Calu3 (cell line): Measurements from ENCODE around the gene TMEM212. TPM values are rescaled to one million over a fixed set of nuclear protein-coding genes. Genes with fewer than 3 reads are reported as not detected.
"Not testable (repeated sequence)": the region's sequence is repeated elsewhere in the genome, so short reads cannot be mapped to it uniquely, and the experiment has no call there.

Source experiments
- BruUV-seq: library from RNA; stranded (reverse); fragments of 400-500 nt; replicated peaks from 2 replicates; lab custom pipeline; 2021; lab: Mats Ljungman, UMichigan
- CTCF ChIA-PET: fragments of 300-600 bp; sonication (Branson Sonifier 250); formaldehyde crosslinking; loops from one replicate; lab custom pipeline; 2022; ENCODE audit warnings: antibody characterized with exemption; lab: Charles Lee
- DNase-seq: peaks from one replicate; pipeline ENCODE4 v3.0.0; 2022
- H3K27ac Mint-ChIP-seq: one replicate; pipeline ENCODE4 v1.8.0; 2022; ENCODE audit warnings: mixed read lengths; ENCODE audit not compliant: unreplicated experiment
- H3K27me3 Mint-ChIP-seq: one replicate; pipeline ENCODE4 v1.8.0; 2022; ENCODE audit warnings: mixed read lengths; ENCODE audit not compliant: unreplicated experiment
- H3K36me3 Mint-ChIP-seq: one replicate; pipeline ENCODE4 v1.8.0; 2022; ENCODE audit warnings: mild to moderate bottlenecking, moderate library complexity, mixed read lengths; ENCODE audit not compliant: insufficient read depth, unreplicated experiment
- H3K4me1 Mint-ChIP-seq: one replicate; pipeline ENCODE4 v1.8.0; 2022; ENCODE audit warnings: mild to moderate bottlenecking, low read depth, mixed read lengths; ENCODE audit not compliant: unreplicated experiment
- H3K4me3 Mint-ChIP-seq: one replicate; pipeline ENCODE4 v1.8.0; 2022; ENCODE audit warnings: mild to moderate bottlenecking, low read depth, moderate library complexity, mixed read lengths; ENCODE audit not compliant: unreplicated experiment
- H3K9me3 Mint-ChIP-seq: one replicate; pipeline ENCODE4 v1.8.0; 2022; ENCODE audit warnings: low read depth, mixed read lengths; ENCODE audit not compliant: unreplicated experiment
- intact Hi-C: fragments of 100-400 bp; cut with micrococcal nuclease; formaldehyde crosslinking; loops from one replicate; pipeline ENCODE4 v1.10.0; 2022; ENCODE audit not compliant: unreplicated experiment
- total RNA-seq: library from RNA; stranded (reverse); gene quantifications from 2 replicates; pipeline ENCODE4 v1.2.3, GENCODE V29; 2022
- TF ChIP-seq, protein P1 (sequence below): fragments of 200-600 bp; IDR thresholded peaks from one replicate; pipeline ENCODE4 v1.8.0; 2022; ENCODE audit warnings: antibody characterized with exemption; ENCODE audit not compliant: unreplicated experiment

TMEM212 gene
- total RNA-seq, 1 experiment from 2014 or later = not detected

DNA sequence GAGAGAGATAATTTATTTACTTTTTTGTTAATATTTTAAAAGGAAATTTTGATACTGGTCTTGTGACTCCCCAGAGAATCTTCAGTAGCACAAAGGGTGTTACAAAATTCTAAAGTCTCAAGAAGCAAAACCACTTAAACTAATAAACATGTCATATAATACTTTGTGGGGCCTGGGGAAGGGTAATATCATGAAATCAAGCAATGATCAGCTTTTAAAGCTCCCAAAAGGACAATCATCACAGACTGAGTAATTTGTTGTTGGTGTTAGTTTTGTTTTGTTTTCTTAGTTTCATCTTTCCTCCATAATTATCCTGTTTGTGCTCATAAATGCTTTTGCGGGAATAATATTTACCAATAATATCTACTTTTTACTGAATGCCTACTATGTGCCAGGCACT lies 55.0 kb downstream of the TMEM212 start:
- no peaks in the 10 kb centered on the region for H3K36me3 Mint-ChIP-seq

DNA sequence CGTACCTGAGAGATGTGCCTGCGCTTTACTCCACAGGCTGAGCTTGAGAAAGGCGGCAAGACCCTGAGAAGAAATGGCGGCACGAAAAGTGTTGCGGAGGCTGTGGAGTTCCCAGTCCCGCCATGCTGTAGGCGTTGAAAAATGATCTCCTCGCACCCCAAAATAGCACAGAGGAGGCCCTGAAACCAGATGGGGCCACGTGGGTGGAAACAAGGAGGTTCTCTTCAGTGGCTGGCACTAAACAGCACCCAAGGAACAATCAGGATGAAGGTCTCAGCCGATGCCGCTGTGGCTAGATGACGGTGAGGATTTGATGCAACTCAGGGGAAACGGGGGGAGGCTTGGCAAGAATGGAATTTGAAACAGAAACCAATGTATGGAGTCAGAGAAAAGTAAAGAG lies 57.3 kb downstream of the TMEM212 start:
- CTCF ChIA-PET = no interaction called here
- intact Hi-C loops = no loop called here
- no TSS peak for BruUV-seq
- TF ChIP-seq, protein P1, sequence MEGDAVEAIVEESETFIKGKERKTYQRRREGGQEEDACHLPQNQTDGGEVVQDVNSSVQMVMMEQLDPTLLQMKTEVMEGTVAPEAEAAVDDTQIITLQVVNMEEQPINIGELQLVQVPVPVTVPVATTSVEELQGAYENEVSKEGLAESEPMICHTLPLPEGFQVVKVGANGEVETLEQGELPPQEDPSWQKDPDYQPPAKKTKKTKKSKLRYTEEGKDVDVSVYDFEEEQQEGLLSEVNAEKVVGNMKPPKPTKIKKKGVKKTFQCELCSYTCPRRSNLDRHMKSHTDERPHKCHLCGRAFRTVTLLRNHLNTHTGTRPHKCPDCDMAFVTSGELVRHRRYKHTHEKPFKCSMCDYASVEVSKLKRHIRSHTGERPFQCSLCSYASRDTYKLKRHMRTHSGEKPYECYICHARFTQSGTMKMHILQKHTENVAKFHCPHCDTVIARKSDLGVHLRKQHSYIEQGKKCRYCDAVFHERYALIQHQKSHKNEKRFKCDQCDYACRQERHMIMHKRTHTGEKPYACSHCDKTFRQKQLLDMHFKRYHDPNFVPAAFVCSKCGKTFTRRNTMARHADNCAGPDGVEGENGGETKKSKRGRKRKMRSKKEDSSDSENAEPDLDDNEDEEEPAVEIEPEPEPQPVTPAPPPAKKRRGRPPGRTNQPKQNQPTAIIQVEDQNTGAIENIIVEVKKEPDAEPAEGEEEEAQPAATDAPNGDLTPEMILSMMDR = no peak
- Mint-ChIP-seq H3K27me3 (no peaks in the 10 kb centered on the region), H3K9me3 (peaks cover 4% of the 10 kb centered on the region), H3K4me3 (no peak overlapping the region), H3K27ac (no peak overlapping the region), H3K4me1 (peaks cover 33% of the 10 kb centered on the region), H3K36me3 (no peaks in the 10 kb centered on the region)
- no peak for DNase-seq

More for the DNA sequence above, 55.0 kb downstream of the TMEM212 start:
- H3K9me3 Mint-ChIP-seq = peaks cover 3% of the 10 kb centered on the region
- CTCF ChIA-PET = no interaction called here
- TF ChIP-seq, protein P1 = no peak
- H3K4me1 Mint-ChIP-seq = peaks cover 40% of the 10 kb centered on the region
- no peak for DNase-seq
- intact Hi-C loops = no loop called here
- BruUV-seq = no TSS peak
- no peak overlapping the region for H3K4me3 Mint-ChIP-seq
- no peak overlapping the region for H3K27ac Mint-ChIP-seq
- no peaks in the 10 kb centered on the region for H3K27me3 Mint-ChIP-seq

DNA sequence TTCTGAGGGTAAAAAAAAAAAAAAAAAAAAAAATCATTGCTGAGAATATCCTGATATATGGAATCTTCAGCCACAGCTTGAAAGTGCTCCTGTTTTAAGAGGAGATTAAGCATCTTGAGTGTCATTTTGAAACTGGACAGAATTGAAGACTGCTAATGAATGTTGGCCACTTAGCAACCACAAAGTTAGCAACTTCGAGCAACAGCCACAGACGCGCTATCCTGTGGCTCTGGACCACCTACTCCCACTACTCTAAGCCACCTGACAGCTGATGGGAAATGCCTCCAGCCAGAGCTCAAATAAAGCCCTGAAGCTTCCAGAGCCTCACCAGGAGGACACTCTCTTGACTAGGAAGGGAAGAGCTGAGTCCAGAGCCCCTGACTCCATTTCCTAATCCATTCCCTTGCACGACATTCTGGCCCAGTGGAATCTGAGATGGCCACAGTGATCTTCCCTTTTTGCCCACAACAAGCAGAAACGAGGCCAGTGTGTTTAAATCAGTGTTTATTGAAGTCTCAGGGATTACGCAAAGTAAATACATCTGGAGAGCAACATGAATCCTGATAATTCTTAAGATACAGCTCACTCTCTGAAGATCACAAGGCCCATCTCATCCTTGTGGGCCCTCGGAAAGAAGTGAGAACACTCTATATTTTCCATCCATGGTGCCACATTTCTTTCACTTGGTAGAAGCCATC lies 58.6 kb downstream of the TMEM212 start:
- CTCF ChIA-PET = no interaction called here
- no peaks in the 10 kb centered on the region for H3K36me3 Mint-ChIP-seq
- TF ChIP-seq, protein P1 = no peak
- H3K4me1 Mint-ChIP-seq = peaks cover 25% of the 10 kb centered on the region
- H3K4me3 Mint-ChIP-seq = no peak overlapping the region
- no peak for DNase-seq
- H3K27ac Mint-ChIP-seq = no peak overlapping the region
- intact Hi-C loops = no loop called here
- peaks cover 4% of the 10 kb centered on the region for H3K9me3 Mint-ChIP-seq
- BruUV-seq = no TSS peak
- no peaks in the 10 kb centered on the region for H3K27me3 Mint-ChIP-seq

DNA sequence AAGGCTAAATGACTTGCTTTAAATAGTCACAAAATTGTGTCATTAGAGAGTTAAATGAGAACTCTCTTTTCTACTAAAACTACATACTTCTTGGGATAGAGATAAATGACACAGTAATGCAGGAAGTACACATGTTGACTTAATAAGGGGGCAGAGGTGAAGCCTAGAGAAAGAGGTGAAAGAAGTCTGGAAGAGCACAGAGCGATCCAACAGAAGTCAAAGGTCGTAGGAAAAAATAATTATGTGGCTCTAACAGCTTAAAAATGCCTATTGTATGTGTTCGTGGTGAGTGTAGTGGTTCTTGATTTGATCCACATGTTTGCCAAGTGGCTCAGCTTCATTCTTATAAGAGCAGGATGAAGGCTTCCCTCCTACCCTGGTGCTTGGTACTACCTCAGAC lies 61.7 kb downstream of the TMEM212 start:
- H3K27me3 Mint-ChIP-seq = no peaks in the 10 kb centered on the region
- no peak overlapping the region for H3K27ac Mint-ChIP-seq
- no peak for DNase-seq
- BruUV-seq = no TSS peak
- H3K4me1 Mint-ChIP-seq = peaks cover 11% of the 10 kb centered on the region
- peaks cover 9% of the 10 kb centered on the region for H3K9me3 Mint-ChIP-seq
- intact Hi-C loops = no loop called here
- no peak overlapping the region for H3K4me3 Mint-ChIP-seq
- TF ChIP-seq, protein P1 = no peak
- H3K36me3 Mint-ChIP-seq = no peaks in the 10 kb centered on the region
- CTCF ChIA-PET = interaction anchor here (1.4 kb wide), 1 partner anchor 21 kb away, joined by 4 read pairs; no protein-coding TSS in a partner anchor

DNA sequence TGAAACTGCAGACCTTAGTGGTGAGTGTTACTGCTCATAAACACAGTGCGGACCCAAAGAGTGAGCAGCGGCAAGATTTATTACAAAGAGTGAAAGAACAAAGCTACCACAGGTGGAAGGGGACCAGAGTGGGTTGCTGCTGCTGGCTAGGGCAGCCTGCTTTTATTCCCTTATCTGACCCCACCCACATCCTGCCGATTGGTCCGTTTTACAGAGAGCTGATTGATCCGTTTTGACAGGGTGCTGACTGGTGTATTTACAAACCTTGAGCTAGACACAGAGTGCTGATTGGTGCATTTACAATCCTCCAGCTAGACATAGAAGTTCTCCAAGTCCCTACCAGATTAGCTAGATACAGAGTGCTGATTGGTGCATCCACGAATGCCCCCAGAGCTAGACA lies 63.4 kb downstream of the TMEM212 start:
- intact Hi-C loops, H3K27ac Mint-ChIP-seq, BruUV-seq, DNase-seq, CTCF ChIA-PET, H3K4me3 Mint-ChIP-seq, H3K36me3 Mint-ChIP-seq, H3K27me3 Mint-ChIP-seq: not testable (repeated sequence)
- Mint-ChIP-seq H3K9me3 (peaks cover 11% of the 10 kb centered on the region), H3K4me1 (peaks cover 11% of the 10 kb centered on the region)
